ENCODE data around the gene CCDC93. TPM values are rescaled to one million over a fixed set of nuclear protein-coding genes. Genes with fewer than 3 reads are reported as not detected.

CCDC93 gene
- total RNA-seq, 4 donors from 2014 or later = 17.3 to 30.3 (median 23.6) TPM

- H3K4me1 ChIP-seq = no peaks in the 10 kb centered on the region
- H3K4me3 ChIP-seq = no peak overlapping the region
- no peaks in the 10 kb centered on the region for H3K9me3 ChIP-seq
- WGBS, 2 donors = 48 to 64% methylated on average over 1 of the region's 1 CpG
- H3K36me3 ChIP-seq = peaks cover 0 to 96% (median 29%) of the 10 kb centered on the region in 3 donors
- no peak overlapping the region for H3K27ac ChIP-seq
- TF ChIP-seq CTCF (IDR thresholded peaks at IDR 0.05) (peak in 1 of 5 experiments; percentile 2), POLR2A (IDR thresholded peaks at IDR 0.05) (no peak), EP300 (IDR thresholded peaks at IDR 0.05) (no peak)
- no peaks in the 10 kb centered on the region for H3K27me3 ChIP-seq
- no peak for DNase-seq (ENCODE audit: low spot score in 2 of 2)
These were observed 65.3 kb downstream of the CCDC93 start for GRCh38 chr2:117948615-117949014.

DNA sequence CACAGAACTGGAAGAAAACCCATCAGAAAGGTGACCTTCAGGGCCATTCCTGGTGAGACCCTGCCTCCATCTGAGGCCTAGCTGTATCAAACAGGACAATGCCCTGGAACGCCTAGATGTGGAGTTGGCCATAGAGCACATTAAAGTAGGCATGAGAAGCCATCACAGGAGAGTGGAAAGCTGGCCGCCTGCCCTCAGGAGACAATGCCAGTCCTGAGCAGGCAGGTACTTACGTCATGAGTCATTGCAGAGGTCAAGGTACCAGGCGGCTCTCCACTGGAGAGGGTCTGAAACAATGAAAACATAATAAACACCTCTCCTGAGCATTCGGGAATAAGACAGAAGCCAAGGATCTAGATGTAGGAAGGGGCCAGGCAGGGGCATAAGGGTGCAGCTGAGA, 68.6 kb downstream of the CCDC93 start:
- Histone ChIP-seq H3K4me1 (no peaks in the 10 kb centered on the region), H3K9me3 (no peaks in the 10 kb centered on the region), H3K27me3 (no peaks in the 10 kb centered on the region), H3K36me3 (peaks cover 0 to 96% (median 41%) of the 10 kb centered on the region in 3 donors), H3K27ac (no peak overlapping the region), H3K4me3 (no peak overlapping the region)
- no peak for DNase-seq (ENCODE audit: low spot score in 2 of 2)
- 90 to 94% methylated on average over 5 of the region's 5 CpGs for WGBS, 2 donors
- TF ChIP-seq EP300 (IDR thresholded peaks at IDR 0.05) (no peak), POLR2A (IDR thresholded peaks at IDR 0.05) (no peak), CTCF (IDR thresholded peaks at IDR 0.05) (no peak)

DNA sequence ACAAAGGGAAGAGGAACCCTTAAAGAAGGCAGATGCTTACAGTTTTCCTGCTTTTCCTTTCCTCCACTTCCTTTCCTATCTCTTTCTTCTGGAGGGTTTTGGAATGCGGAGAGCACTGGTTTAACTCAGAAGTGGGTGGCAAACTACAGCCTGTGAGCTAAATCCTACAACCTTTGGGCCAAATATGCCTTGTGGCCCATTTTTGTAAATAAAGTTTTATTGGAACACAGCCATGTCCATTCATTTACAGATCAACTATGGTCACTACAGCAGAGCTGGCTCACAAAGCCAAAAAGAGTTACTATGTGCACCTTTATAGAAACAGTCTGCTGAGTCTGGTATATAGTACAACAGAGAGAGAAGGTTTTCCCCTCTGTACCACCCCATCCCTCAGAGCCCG, 69.1 kb downstream of the CCDC93 start:
- WGBS, 2 donors = 89 to 97% methylated on average over 2 of the region's 2 CpGs

DNA sequence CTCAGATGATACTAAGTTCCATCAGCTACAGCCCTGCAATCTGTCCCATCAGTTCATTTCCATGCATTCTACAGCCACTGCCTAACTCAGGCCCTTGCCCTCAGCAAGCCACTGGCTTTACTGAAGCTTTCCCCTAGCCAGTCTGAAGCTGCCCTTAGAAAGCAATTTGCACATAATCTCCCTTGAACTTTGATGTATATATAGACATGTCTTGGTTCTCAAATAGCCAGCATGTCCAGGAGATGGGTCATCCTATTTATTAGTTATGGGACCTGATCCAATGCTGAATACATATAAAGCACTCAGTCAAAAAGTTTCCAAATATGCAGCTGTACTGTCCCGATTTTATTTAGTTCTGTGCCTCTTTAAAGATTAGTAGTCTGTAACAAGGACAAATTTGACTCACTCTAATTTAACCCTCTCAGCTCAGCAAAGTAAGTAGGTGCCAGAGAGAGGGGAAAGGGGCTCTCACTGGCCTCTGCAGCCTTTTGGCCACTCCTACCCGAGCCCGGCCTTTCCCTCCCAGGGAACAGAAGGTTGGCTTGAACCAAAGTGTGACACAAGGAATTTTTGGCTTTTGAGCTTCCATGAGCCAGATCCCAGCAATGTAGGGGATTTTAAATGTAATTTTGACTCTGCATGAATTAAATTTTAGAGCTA, 70.7 kb downstream of the CCDC93 start:
- H3K9me3 ChIP-seq = no peaks in the 10 kb centered on the region
- DNase-seq (ENCODE audit: low spot score in 2 of 2) = no peak
- H3K4me3 ChIP-seq = no peak overlapping the region
- TF ChIP-seq CTCF (IDR thresholded peaks at IDR 0.05) (no peak), POLR2A (IDR thresholded peaks at IDR 0.05) (no peak)
- no peaks in the 10 kb centered on the region for H3K27me3 ChIP-seq
- WGBS, 2 donors = 74 to 77% methylated on average over 3 of the region's 3 CpGs
- H3K4me1 ChIP-seq = no peaks in the 10 kb centered on the region
- no peak overlapping the region for H3K27ac ChIP-seq
- peaks cover 0 to 99% (median 45%) of the 10 kb centered on the region in 3 donors for H3K36me3 ChIP-seq

More for the DNA sequence above, 69.1 kb downstream of the CCDC93 start:
- H3K4me1 ChIP-seq = no peaks in the 10 kb centered on the region
- H3K27me3 ChIP-seq = no peaks in the 10 kb centered on the region
- no peak overlapping the region for H3K27ac ChIP-seq
- no peaks in the 10 kb centered on the region for H3K9me3 ChIP-seq
- DNase-seq (ENCODE audit: low spot score in 2 of 2) = no peak
- H3K36me3 ChIP-seq = peaks cover 0 to 96% (median 45%) of the 10 kb centered on the region in 3 donors
- TF ChIP-seq EP300 (IDR thresholded peaks at IDR 0.05) = no peak
- TF ChIP-seq POLR2A (IDR thresholded peaks at IDR 0.05) = no peak
- no peak for TF ChIP-seq CTCF (IDR thresholded peaks at IDR 0.05)
- no peak overlapping the region for H3K4me3 ChIP-seq

DNA sequence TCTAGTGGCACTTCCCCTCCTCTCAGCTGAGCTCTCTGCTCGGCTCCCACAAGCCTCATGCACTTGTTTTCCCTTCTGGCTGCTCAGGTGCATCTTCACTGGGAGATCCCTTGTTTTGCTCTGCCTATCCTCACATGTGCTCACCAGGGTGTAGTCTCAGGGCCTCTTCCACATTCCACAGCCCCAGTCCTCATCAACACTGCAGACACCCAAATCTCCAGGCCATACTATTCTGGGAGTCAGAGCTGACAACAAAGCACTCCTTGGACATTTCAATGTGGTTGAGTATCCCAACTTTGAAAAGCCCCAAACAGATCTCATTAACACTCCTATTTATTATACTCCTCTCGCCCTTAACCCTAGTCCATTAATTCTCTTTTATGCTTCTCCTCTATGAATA, 71.3 kb downstream of the CCDC93 start:
- no peaks in the 10 kb centered on the region for H3K9me3 ChIP-seq
- peaks cover 0 to 100% (median 45%) of the 10 kb centered on the region in 3 donors for H3K36me3 ChIP-seq
- no peaks in the 10 kb centered on the region for H3K27me3 ChIP-seq
- H3K27ac ChIP-seq = no peak overlapping the region
- TF ChIP-seq EP300 (IDR thresholded peaks at IDR 0.05) (no peak), POLR2A (IDR thresholded peaks at IDR 0.05) (no peak), CTCF (IDR thresholded peaks at IDR 0.05) (no peak)
- WGBS, 2 donors = 83 to 84% methylated on average over 2 of the region's 2 CpGs
- no peaks in the 10 kb centered on the region for H3K4me1 ChIP-seq
- no peak for DNase-seq (ENCODE audit: low spot score in 2 of 2)
- H3K4me3 ChIP-seq = no peak overlapping the region
